WTC11 (cell line): ENCODE measurements around the gene SEC24C.

Experiments used
- CREB1 ChIP-seq: sonication (generic); formaldehyde crosslinking; IDR thresholded peaks from 2 replicates; pipeline ENCODE4 v1.8.0; 2023; ENCODE audit warnings: mild to moderate bottlenecking, missing genetic modification reagents
- CREM ChIP-seq: sonication (generic); formaldehyde crosslinking; IDR thresholded peaks from 2 replicates; pipeline ENCODE4 v1.8.1; 2022; ENCODE audit warnings: mild to moderate bottlenecking, missing genetic modification reagents, moderate library complexity
- NR1H2 ChIP-seq: sonication (generic); formaldehyde crosslinking; IDR thresholded peaks from 2 replicates; pipeline ENCODE4 v1.9.0; 2021; ENCODE audit warnings: mild to moderate bottlenecking, moderate library complexity, missing genetic modification reagents
- TF ChIP-seq, protein P1 (sequence below): sonication (generic); formaldehyde crosslinking; IDR thresholded peaks from 2 replicates; pipeline ENCODE4 v1.8.1; 2022; ENCODE audit warnings: missing genetic modification reagents, borderline replicate concordance
- TF ChIP-seq, protein P2 (sequence below): fragments of 200-600 bp; IDR thresholded peaks from 2 replicates; pipeline ENCODE4 v1.8.0; 2022; ENCODE audit warnings: antibody characterized with exemption
- TF ChIP-seq, protein P3 (sequence below): sonication (generic); formaldehyde crosslinking; IDR thresholded peaks from 2 replicates; pipeline ENCODE4 v1.8.1; 2023; ENCODE audit warnings: mild to moderate bottlenecking, missing genetic modification reagents
- TF ChIP-seq, protein P4 (sequence below): fragments of 250-450 bp; sonication (Bioruptor Pico); IDR thresholded peaks from 2 replicates; pipeline ENCODE4 v1.9.0; 2021; ENCODE audit warnings: mild to moderate bottlenecking, borderline replicate concordance

DNA sequence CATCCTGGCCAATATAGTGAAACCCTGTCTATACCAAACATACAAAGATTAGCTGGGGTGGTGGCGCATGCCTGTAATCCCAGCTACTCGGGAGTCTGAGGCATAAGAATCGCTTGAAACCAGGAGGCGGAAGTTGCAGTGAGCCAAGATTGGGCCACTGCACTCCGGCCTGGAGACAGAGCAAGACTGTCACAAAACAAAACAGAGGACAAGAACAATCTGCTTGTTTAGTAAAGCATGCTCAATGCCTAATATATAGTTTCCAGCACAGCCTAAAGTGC lies 1.8 kb upstream of the SEC24C start:
- TF ChIP-seq, protein P1, sequence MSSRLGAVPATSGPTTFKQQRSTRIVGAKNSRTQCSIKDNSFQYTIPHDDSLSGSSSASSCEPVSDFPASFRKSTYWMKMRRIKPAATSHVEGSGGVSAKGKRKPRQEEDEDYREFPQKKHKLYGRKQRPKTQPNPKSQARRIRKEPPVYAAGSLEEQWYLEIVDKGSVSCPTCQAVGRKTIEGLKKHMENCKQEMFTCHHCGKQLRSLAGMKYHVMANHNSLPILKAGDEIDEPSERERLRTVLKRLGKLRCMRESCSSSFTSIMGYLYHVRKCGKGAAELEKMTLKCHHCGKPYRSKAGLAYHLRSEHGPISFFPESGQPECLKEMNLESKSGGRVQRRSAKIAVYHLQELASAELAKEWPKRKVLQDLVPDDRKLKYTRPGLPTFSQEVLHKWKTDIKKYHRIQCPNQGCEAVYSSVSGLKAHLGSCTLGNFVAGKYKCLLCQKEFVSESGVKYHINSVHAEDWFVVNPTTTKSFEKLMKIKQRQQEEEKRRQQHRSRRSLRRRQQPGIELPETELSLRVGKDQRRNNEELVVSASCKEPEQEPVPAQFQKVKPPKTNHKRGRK (CRISPR knock-in tag), result no peak
- TF ChIP-seq, protein P2, sequence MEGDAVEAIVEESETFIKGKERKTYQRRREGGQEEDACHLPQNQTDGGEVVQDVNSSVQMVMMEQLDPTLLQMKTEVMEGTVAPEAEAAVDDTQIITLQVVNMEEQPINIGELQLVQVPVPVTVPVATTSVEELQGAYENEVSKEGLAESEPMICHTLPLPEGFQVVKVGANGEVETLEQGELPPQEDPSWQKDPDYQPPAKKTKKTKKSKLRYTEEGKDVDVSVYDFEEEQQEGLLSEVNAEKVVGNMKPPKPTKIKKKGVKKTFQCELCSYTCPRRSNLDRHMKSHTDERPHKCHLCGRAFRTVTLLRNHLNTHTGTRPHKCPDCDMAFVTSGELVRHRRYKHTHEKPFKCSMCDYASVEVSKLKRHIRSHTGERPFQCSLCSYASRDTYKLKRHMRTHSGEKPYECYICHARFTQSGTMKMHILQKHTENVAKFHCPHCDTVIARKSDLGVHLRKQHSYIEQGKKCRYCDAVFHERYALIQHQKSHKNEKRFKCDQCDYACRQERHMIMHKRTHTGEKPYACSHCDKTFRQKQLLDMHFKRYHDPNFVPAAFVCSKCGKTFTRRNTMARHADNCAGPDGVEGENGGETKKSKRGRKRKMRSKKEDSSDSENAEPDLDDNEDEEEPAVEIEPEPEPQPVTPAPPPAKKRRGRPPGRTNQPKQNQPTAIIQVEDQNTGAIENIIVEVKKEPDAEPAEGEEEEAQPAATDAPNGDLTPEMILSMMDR, result no peak
- TF ChIP-seq NR1H2 (CRISPR knock-in tag), result no peak
- TF ChIP-seq CREB1 (CRISPR knock-in tag), result no peak
- TF ChIP-seq, protein P3, sequence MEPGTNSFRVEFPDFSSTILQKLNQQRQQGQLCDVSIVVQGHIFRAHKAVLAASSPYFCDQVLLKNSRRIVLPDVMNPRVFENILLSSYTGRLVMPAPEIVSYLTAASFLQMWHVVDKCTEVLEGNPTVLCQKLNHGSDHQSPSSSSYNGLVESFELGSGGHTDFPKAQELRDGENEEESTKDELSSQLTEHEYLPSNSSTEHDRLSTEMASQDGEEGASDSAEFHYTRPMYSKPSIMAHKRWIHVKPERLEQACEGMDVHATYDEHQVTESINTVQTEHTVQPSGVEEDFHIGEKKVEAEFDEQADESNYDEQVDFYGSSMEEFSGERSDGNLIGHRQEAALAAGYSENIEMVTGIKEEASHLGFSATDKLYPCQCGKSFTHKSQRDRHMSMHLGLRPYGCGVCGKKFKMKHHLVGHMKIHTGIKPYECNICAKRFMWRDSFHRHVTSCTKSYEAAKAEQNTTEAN (CRISPR knock-in tag), result no peak
- TF ChIP-seq, protein P4, sequence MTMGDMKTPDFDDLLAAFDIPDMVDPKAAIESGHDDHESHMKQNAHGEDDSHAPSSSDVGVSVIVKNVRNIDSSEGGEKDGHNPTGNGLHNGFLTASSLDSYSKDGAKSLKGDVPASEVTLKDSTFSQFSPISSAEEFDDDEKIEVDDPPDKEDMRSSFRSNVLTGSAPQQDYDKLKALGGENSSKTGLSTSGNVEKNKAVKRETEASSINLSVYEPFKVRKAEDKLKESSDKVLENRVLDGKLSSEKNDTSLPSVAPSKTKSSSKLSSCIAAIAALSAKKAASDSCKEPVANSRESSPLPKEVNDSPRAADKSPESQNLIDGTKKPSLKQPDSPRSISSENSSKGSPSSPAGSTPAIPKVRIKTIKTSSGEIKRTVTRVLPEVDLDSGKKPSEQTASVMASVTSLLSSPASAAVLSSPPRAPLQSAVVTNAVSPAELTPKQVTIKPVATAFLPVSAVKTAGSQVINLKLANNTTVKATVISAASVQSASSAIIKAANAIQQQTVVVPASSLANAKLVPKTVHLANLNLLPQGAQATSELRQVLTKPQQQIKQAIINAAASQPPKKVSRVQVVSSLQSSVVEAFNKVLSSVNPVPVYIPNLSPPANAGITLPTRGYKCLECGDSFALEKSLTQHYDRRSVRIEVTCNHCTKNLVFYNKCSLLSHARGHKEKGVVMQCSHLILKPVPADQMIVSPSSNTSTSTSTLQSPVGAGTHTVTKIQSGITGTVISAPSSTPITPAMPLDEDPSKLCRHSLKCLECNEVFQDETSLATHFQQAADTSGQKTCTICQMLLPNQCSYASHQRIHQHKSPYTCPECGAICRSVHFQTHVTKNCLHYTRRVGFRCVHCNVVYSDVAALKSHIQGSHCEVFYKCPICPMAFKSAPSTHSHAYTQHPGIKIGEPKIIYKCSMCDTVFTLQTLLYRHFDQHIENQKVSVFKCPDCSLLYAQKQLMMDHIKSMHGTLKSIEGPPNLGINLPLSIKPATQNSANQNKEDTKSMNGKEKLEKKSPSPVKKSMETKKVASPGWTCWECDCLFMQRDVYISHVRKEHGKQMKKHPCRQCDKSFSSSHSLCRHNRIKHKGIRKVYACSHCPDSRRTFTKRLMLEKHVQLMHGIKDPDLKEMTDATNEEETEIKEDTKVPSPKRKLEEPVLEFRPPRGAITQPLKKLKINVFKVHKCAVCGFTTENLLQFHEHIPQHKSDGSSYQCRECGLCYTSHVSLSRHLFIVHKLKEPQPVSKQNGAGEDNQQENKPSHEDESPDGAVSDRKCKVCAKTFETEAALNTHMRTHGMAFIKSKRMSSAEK, result no peak
- TF ChIP-seq CREM, result no peak
